ENCODE measurements around the gene SLITRK4.

Gene SLITRK4

GRCh38 chrX:143635915-143636314 is at the start of gene SLITRK4:
Gene SLITRK4, minus strand, starts transcription at chrX:143636101. Its CDS starts 4,993 bp downstream, at chrX:143631108.
- DNase-seq (ENCODE audit: low spot score): no peak

GRCh38 chrX:143683486-143683885 is 47.6 kb upstream of the SLITRK4 start:
- no peak for DNase-seq (ENCODE audit: low spot score)

- DNase-seq (ENCODE audit: low spot score): no peak
These were observed 39.0 kb upstream of the SLITRK4 start for GRCh38 chrX:143674926-143675325.

GRCh38 chrX:143669395-143669794 is 33.5 kb upstream of the SLITRK4 start:
- DNase-seq (ENCODE audit: low spot score): peak; percentile 18

GRCh38 chrX:143664302-143664701 is 28.4 kb upstream of the SLITRK4 start:
- DNase-seq (ENCODE audit: low spot score): no peak

GRCh38 chrX:143663755-143664154 is 27.9 kb upstream of the SLITRK4 start:
- DNase-seq (ENCODE audit: low spot score): no peak

GRCh38 chrX:143661286-143661685 is 25.4 kb upstream of the SLITRK4 start:
- no peak for DNase-seq (ENCODE audit: low spot score)

- peak; percentile 5 for DNase-seq (ENCODE audit: low spot score)
These were observed 12.8 kb upstream of the SLITRK4 start for GRCh38 chrX:143648705-143649104.

- DNase-seq (ENCODE audit: low spot score): no peak
These were observed 6.5 kb upstream of the SLITRK4 start for GRCh38 chrX:143642426-143642825.

- no peak for DNase-seq (ENCODE audit: low spot score)
These were observed 930 bp upstream of the SLITRK4 start for GRCh38 chrX:143636831-143637230.

GRCh38 chrX:143634663-143635455 is 1.0 kb downstream of the SLITRK4 start:
- no peak for DNase-seq (ENCODE audit: low spot score)

- DNase-seq (ENCODE audit: low spot score): no peak
These were observed 1.6 kb downstream of the SLITRK4 start for GRCh38 chrX:143634309-143634662.

- DNase-seq (ENCODE audit: low spot score): no peak
These were observed 2.2 kb downstream of the SLITRK4 start for GRCh38 chrX:143633461-143634308.

- DNase-seq (ENCODE audit: low spot score): no peak
These were observed 3.1 kb downstream of the SLITRK4 start for GRCh38 chrX:143632625-143633410.

- DNase-seq (ENCODE audit: low spot score): no peak
These were observed 12.2 kb downstream of the SLITRK4 start for GRCh38 chrX:143623657-143624056.

GRCh38 chrX:143621276-143621675 is 14.6 kb downstream of the SLITRK4 start:
- no peak for DNase-seq (ENCODE audit: low spot score)

GRCh38 chrX:143615851-143616250 is 20.1 kb downstream of the SLITRK4 start:
- DNase-seq (ENCODE audit: low spot score): no peak

- no peak for DNase-seq (ENCODE audit: low spot score)
These were observed 34.1 kb downstream of the SLITRK4 start for GRCh38 chrX:143601809-143602208.

GRCh38 chrX:143581240-143581639 is 54.7 kb downstream of the SLITRK4 start:
- DNase-seq (ENCODE audit: low spot score): no peak

- DNase-seq (ENCODE audit: low spot score): no peak
These were observed 55.6 kb downstream of the SLITRK4 start for GRCh38 chrX:143580266-143580665.

Measured in COLO829 (cell line).